ENCODE measurements around the gene DNAJB11. TPM values are rescaled to one million over a fixed set of nuclear protein-coding genes. Genes with fewer than 3 reads are reported as not detected.

DNAJB11 gene
- total RNA-seq, 1 donor from 2014 or later, result 84.3 TPM

- Mint-ChIP-seq H3K4me1 (ENCODE audit: low read depth, unreplicated experiment) (peaks cover 13% of the 10 kb centered on the region), H3K36me3 (ENCODE audit: low read depth, unreplicated experiment) (no peaks in the 10 kb centered on the region), H3K9me3 (ENCODE audit: unreplicated experiment) (no peaks in the 10 kb centered on the region), H3K27ac (ENCODE audit: unreplicated experiment) (no peak overlapping the region), H3K27me3 (ENCODE audit: low read depth, unreplicated experiment) (peaks cover 6% of the 10 kb centered on the region), H3K4me3 (ENCODE audit: unreplicated experiment) (no peak overlapping the region)
- peak; percentile 88 for DNase-seq (ENCODE audit: low read depth)
- H3K27ac ChIP-seq (ENCODE audit: low read depth, low read length), result no peak overlapping the region
- TF ChIP-seq EZH2 (IDR thresholded peaks at IDR 0.05; ENCODE audit: insufficient read depth, low read length) (no peak), CTCF (IDR thresholded peaks at IDR 0.05; ENCODE audit: insufficient read depth, low read depth, low read length) (no peak)
- peaks cover 2% of the 10 kb centered on the region for H3K27me3 ChIP-seq (ENCODE audit: insufficient read depth, low read length)
- H3K79me2 ChIP-seq (ENCODE audit: insufficient read depth, low read length), result no peaks in the 10 kb centered on the region
- no peak overlapping the region for H3K4me3 ChIP-seq (ENCODE audit: insufficient read depth, low read depth, low read length)
- H3K4me2 ChIP-seq (ENCODE audit: low read length), result peak overlapping the region; percentile 18
- H2AFZ ChIP-seq (ENCODE audit: low read depth, low read length), result no peak overlapping the region
- no peaks in the 10 kb centered on the region for H3K36me3 ChIP-seq (ENCODE audit: insufficient read depth, low read length)
- H4K20me1 ChIP-seq (ENCODE audit: insufficient read depth, low read length), result no peaks in the 10 kb centered on the region
- no peak overlapping the region for H3K9ac ChIP-seq (ENCODE audit: low read length)
- FAIRE-seq, result no peak
- H3K4me1 ChIP-seq (ENCODE audit: insufficient read depth, low read length), result peaks cover 6% of the 10 kb centered on the region
- no peaks in the 10 kb centered on the region for H3K9me3 ChIP-seq (ENCODE audit: insufficient read depth, low read depth, low read length)
These were observed 27.7 kb downstream of the DNAJB11 start for GRCh38 chr3:186598108-186598784.

- H3K27me3 Mint-ChIP-seq (ENCODE audit: low read depth, unreplicated experiment), result peaks cover 4% of the 10 kb centered on the region
- Histone ChIP-seq H3K9me3 (ENCODE audit: insufficient read depth, low read depth, low read length) (no peaks in the 10 kb centered on the region), H4K20me1 (ENCODE audit: insufficient read depth, low read length) (no peaks in the 10 kb centered on the region), H3K4me3 (ENCODE audit: insufficient read depth, low read depth, low read length) (no peak overlapping the region), H3K4me1 (ENCODE audit: insufficient read depth, low read length) (peaks cover 6% of the 10 kb centered on the region), H3K27me3 (ENCODE audit: insufficient read depth, low read length) (peaks cover 2% of the 10 kb centered on the region), H2AFZ (ENCODE audit: low read depth, low read length) (no peak overlapping the region), H3K27ac (ENCODE audit: low read depth, low read length) (no peak overlapping the region), H3K9ac (ENCODE audit: low read length) (no peak overlapping the region), H3K79me2 (ENCODE audit: insufficient read depth, low read length) (no peaks in the 10 kb centered on the region), H3K36me3 (ENCODE audit: insufficient read depth, low read length) (no peaks in the 10 kb centered on the region), H3K4me2 (ENCODE audit: low read length) (no peak overlapping the region)
- FAIRE-seq (no peak), DNase-seq (ENCODE audit: low read depth) (no peak)
- no peaks in the 10 kb centered on the region for H3K36me3 Mint-ChIP-seq (ENCODE audit: low read depth, unreplicated experiment)
- H3K4me3 Mint-ChIP-seq (ENCODE audit: unreplicated experiment), result no peak overlapping the region
- peaks cover 13% of the 10 kb centered on the region for H3K4me1 Mint-ChIP-seq (ENCODE audit: low read depth, unreplicated experiment)
- no peaks in the 10 kb centered on the region for H3K9me3 Mint-ChIP-seq (ENCODE audit: unreplicated experiment)
- H3K27ac Mint-ChIP-seq (ENCODE audit: unreplicated experiment), result no peak overlapping the region
- no peak for TF ChIP-seq EZH2 (IDR thresholded peaks at IDR 0.05; ENCODE audit: insufficient read depth, low read length)
- TF ChIP-seq CTCF (IDR thresholded peaks at IDR 0.05; ENCODE audit: insufficient read depth, low read depth, low read length), result no peak
These were observed 28.2 kb downstream of the DNAJB11 start for GRCh38 chr3:186598794-186599141.

- H2AFZ ChIP-seq (ENCODE audit: low read depth, low read length), result no peak overlapping the region
- H3K27me3 Mint-ChIP-seq (ENCODE audit: low read depth, unreplicated experiment), result peaks cover 6% of the 10 kb centered on the region
- H3K4me3 ChIP-seq (ENCODE audit: insufficient read depth, low read depth, low read length), result no peak overlapping the region
- no peak overlapping the region for H3K9ac ChIP-seq (ENCODE audit: low read length)
- DNase-seq (ENCODE audit: low read depth) (no peak), FAIRE-seq (no peak)
- no peak overlapping the region for H3K4me3 Mint-ChIP-seq (ENCODE audit: unreplicated experiment)
- no peak overlapping the region for H3K27ac ChIP-seq (ENCODE audit: low read depth, low read length)
- no peaks in the 10 kb centered on the region for H3K36me3 Mint-ChIP-seq (ENCODE audit: low read depth, unreplicated experiment)
- H3K27ac Mint-ChIP-seq (ENCODE audit: unreplicated experiment), result no peak overlapping the region
- H4K20me1 ChIP-seq (ENCODE audit: insufficient read depth, low read length), result no peaks in the 10 kb centered on the region
- H3K4me1 Mint-ChIP-seq (ENCODE audit: low read depth, unreplicated experiment), result peaks cover 13% of the 10 kb centered on the region
- peaks cover 2% of the 10 kb centered on the region for H3K27me3 ChIP-seq (ENCODE audit: insufficient read depth, low read length)
- H3K4me1 ChIP-seq (ENCODE audit: insufficient read depth, low read length), result peaks cover 6% of the 10 kb centered on the region
- H3K36me3 ChIP-seq (ENCODE audit: insufficient read depth, low read length), result no peaks in the 10 kb centered on the region
- no peaks in the 10 kb centered on the region for H3K9me3 Mint-ChIP-seq (ENCODE audit: unreplicated experiment)
- H3K9me3 ChIP-seq (ENCODE audit: insufficient read depth, low read depth, low read length), result no peaks in the 10 kb centered on the region
- no peak overlapping the region for H3K4me2 ChIP-seq (ENCODE audit: low read length)
- no peaks in the 10 kb centered on the region for H3K79me2 ChIP-seq (ENCODE audit: insufficient read depth, low read length)
- no peak for TF ChIP-seq EZH2 (IDR thresholded peaks at IDR 0.05; ENCODE audit: insufficient read depth, low read length)
- no peak for TF ChIP-seq CTCF (IDR thresholded peaks at IDR 0.05; ENCODE audit: insufficient read depth, low read depth, low read length)
These were observed 28.7 kb downstream of the DNAJB11 start for GRCh38 chr3:186599142-186599784.

All from astrocyte (in vitro differentiated cells and primary cell).